Colonic mucosa (tissue), 4 donors: ENCODE measurements around the gene UVSSA. TPM values are rescaled to one million over a fixed set of nuclear protein-coding genes. Genes with fewer than 3 reads are reported as not detected.
A peak's percentile ranks its signal among the peaks of the same experiment; 100 is the strongest.

ENCODE experiments used
- DNase-seq: peaks from one replicate; pipeline ENCODE4 v3.0.0-alpha.2; 2020
- H3K27ac ChIP-seq: fragments of 200-600 bp; one replicate; pipeline ENCODE4 v1.8.0; 2021
- H3K27me3 ChIP-seq: fragments of 200-600 bp; one replicate; pipeline ENCODE4 v1.8.0; 2021
- H3K36me3 ChIP-seq: fragments of 200-600 bp; one replicate; pipeline ENCODE4 v1.8.0; 2021
- H3K4me1 ChIP-seq: fragments of 200-600 bp; one replicate; pipeline ENCODE4 v1.8.0; 2021; ENCODE audit warnings: mild to moderate bottlenecking
- H3K4me3 ChIP-seq: fragments of 200-600 bp; one replicate; pipeline ENCODE4 v1.8.0; 2021
- H3K9ac ChIP-seq, 2 donors: one replicate each; pipeline ENCODE4 v1.7.0; 2013; ENCODE audit warnings: control low read depth in 2 of 2, low read depth in 2 of 2, low read length in 2 of 2
- H3K9me3 ChIP-seq: fragments of 200-600 bp; one replicate; pipeline ENCODE4 v1.8.0; 2021
- CTCF ChIP-seq: fragments of 200-600 bp; IDR thresholded peaks from one replicate; pipeline ENCODE4 v1.8.0; 2022; ENCODE audit warnings: antibody characterized with exemption, mild to moderate bottlenecking
- intact Hi-C: fragments of 100-400 bp; cut with DNase I; formaldehyde crosslinking; loops from one replicate; pipeline ENCODE4 v1.14.1; 2022
- total RNA-seq, 2 donors: library from RNA; stranded (reverse); fragmentation: NEBNext Ultra II Directional in 1 of 2; extraction: Animal tissue kit (Norgen Biotek cat#: 25700) in 1 of 2; gene quantifications; one replicate each; pipeline ENCODE4 v1.2.1, GENCODE V29; 2021
- donor health status: healthy.
- donor health status: DM: no; HTN: no; CAD: no.
- donor health status: DM: no; HTN: no; CAD: no.

Gene UVSSA
- total RNA-seq, 2 donors from 2014 or later = 16.7 to 55.7 TPM

- TF ChIP-seq CTCF = peak; percentile 97
- H3K9ac ChIP-seq = no peak overlapping the region
Observed at GRCh38 chr4:1351854-1352566, 5.0 kb downstream of the UVSSA start.

DNA sequence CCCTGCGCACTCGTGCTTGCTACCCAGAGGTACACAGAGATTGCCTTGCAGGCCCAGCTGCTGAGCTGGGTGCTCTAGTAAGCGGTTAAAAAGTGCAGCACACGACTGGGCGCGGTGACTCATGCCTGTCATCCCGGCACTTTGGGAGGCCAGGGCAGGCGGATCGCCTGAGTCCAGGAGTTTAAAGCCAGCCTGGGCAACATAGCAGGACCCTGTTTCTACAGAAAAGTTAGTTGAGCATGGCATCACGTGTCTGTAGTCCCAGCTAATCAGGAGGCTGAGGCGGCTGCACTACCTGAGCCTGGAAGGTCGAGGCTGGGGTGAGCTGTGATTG is 5.5 kb downstream of the UVSSA start:
- DNase-seq = no peak
- no peak for TF ChIP-seq CTCF
- H3K27ac ChIP-seq = no peak overlapping the region

More at GRCh38 chr4:1351854-1352566, 5.0 kb downstream of the UVSSA start:
- H3K4me1 ChIP-seq = peaks cover 5% of the 10 kb centered on the region
- H3K36me3 ChIP-seq = no peaks in the 10 kb centered on the region
- peak; percentile 89 for DNase-seq
- no peak overlapping the region for H3K4me3 ChIP-seq
- H3K27ac ChIP-seq = no peak overlapping the region
- H3K9me3 ChIP-seq = no peaks in the 10 kb centered on the region
- intact Hi-C loops = loop anchor here (5.0 to 10.0 kb wide), 2 partner anchors 220 to 373 kb away; partner anchors contain the start of genes TACC3 and TMEM129
- H3K27me3 ChIP-seq = no peaks in the 10 kb centered on the region

DNA sequence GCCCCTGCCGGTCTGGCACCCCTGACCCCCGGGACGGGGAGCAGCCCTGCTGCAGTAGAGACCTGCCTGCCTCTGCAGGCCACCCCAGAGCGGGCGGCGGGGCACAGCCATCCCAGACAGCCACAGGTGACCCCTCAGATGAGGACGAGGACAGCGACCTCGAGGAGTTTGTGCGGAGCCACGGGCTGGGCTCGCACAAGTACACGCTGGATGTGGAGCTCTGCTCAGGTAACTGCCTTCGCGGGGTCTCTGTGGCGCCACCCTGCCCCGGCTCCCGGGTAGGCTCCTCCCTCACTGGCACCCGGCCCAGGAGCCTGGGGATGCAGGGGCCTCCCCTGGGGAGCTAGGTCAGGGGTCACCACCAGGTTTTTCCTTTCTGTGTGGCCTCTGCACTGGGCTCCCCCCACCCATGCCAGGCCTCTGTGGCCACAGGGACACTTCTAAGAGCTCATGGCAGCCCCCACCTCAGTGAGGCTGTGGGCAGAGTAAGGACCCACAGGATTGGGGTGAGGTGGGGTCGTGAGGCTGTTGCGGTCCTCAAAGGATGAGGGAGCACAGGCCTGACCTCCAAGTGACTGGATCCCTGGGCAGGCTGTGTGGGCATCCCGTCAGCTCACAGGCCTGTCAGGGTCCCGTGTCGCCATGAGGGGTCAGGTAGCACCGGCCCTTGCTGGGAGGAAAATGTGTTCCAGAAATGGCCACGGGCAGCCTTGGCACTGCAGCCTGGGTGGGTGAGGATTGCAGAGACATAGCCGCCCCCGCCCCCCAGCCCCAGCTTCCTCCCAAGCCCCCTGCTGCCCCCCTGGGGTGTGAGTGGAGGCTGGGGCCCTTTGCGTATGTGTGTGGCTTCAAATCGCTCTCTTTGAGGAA is 6.4 kb downstream of the UVSSA start:
- H3K4me3 ChIP-seq = no peak overlapping the region
- no peaks in the 10 kb centered on the region for H3K27me3 ChIP-seq
- H3K9me3 ChIP-seq = no peaks in the 10 kb centered on the region
- no peak overlapping the region for H3K27ac ChIP-seq
- H3K36me3 ChIP-seq = no peaks in the 10 kb centered on the region
- intact Hi-C loops = loop anchor here (5.0 to 10.0 kb wide), 2 partner anchors 221 to 371 kb away; partner anchors contain the start of genes TACC3 and TMEM129
- no peak overlapping the region for H3K9ac ChIP-seq
- peaks cover under 1% of the 10 kb centered on the region for H3K4me1 ChIP-seq
- no peak for DNase-seq
- no peak for TF ChIP-seq CTCF

More for the DNA sequence above, 5.5 kb downstream of the UVSSA start:
- H3K27me3 ChIP-seq = no peaks in the 10 kb centered on the region
- no peak overlapping the region for H3K9ac ChIP-seq
- peaks cover 5% of the 10 kb centered on the region for H3K4me1 ChIP-seq
- H3K36me3 ChIP-seq = no peaks in the 10 kb centered on the region
- intact Hi-C loops = loop anchor here (5.0 to 10.0 kb wide), 2 partner anchors 220 to 372 kb away; partner anchors contain the start of genes TACC3 and TMEM129
- no peak overlapping the region for H3K4me3 ChIP-seq
- no peaks in the 10 kb centered on the region for H3K9me3 ChIP-seq

- no peaks in the 10 kb centered on the region for H3K9me3 ChIP-seq
- no peaks in the 10 kb centered on the region for H3K4me1 ChIP-seq
- H3K9ac ChIP-seq = no peak overlapping the region
- TF ChIP-seq CTCF = no peak
- no peak for DNase-seq
- no peaks in the 10 kb centered on the region for H3K27me3 ChIP-seq
- no peaks in the 10 kb centered on the region for H3K36me3 ChIP-seq
- intact Hi-C loops = loop anchor here (5.0 to 10.0 kb wide), 2 partner anchors 222 to 370 kb away; partner anchors contain the start of genes TACC3 and TMEM129
- H3K4me3 ChIP-seq = no peak overlapping the region
- no peak overlapping the region for H3K27ac ChIP-seq
Observed at GRCh38 chr4:1354136-1354982, 7.4 kb downstream of the UVSSA start.

DNA sequence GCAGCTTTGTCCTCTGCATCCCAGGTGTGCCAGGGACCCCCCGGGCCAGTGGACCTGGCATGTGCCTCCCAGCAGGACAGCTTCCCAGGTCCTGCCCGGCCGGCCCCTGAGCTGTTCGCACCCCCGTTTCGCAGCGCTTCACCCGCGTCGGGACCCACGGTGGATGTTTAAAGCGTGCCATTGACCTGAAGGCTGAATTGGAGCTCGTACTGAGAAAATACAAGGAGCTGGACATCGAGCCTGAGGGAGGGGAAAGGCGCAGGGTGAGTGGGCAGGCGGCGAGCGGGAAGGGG is 7.9 kb downstream of the UVSSA start:
- Histone ChIP-seq H3K4me1 (no peaks in the 10 kb centered on the region), H3K4me3 (no peak overlapping the region), H3K27ac (no peak overlapping the region), H3K9ac (no peak overlapping the region), H3K27me3 (no peaks in the 10 kb centered on the region), H3K36me3 (no peaks in the 10 kb centered on the region), H3K9me3 (no peaks in the 10 kb centered on the region)
- TF ChIP-seq CTCF = no peak
- intact Hi-C loops = loop anchor here (5.0 to 10.0 kb wide), 3 partner anchors 223 to 370 kb away; partner anchors contain the start of genes TACC3 and TMEM129
- no peak for DNase-seq
